Measurements from ENCODE around the gene CUL5. TPM values are rescaled to one million over a fixed set of nuclear protein-coding genes. Genes with fewer than 3 reads are reported as not detected.

Gene CUL5
- 10 to 100 TPM; 44.6 to 68.5 (median 52.7) TPM for polyA plus RNA-seq (ENCODE audit: low read depth in 6 of 6)

- Mint-ChIP-seq H3K27ac (peak within 1 kb of the TSS; percentile 96 to 100 (median 99)), H3K4me3 (peak within 1 kb of the TSS in 7 of 8 donors; percentile 98 to 100 (median 99)), H3K9me3 (no peaks in the 10 kb centered on the region), H3K27me3 (no peaks in the 10 kb centered on the region), H3K4me1 (peaks cover 11 to 23% (median 16%) of the 10 kb centered on the region in 3 donors), H3K36me3 (no peaks in the 10 kb centered on the region)
- DNase-seq, result peak; percentile 87
- ATAC-seq (ENCODE audit: low read depth in 2 of 2), result peak; percentile 84 to 87
Measured at GRCh38 chr11:108008656-108009496, at the start of gene CUL5. CUL5 (plus strand) TSS chr11:108008898; CDS start chr11:108009349, 451 bp downstream.

GRCh38 chr11:107961480-107961879, 47.2 kb upstream of the CUL5 start:
- Mint-ChIP-seq H3K9me3 (no peaks in the 10 kb centered on the region), H3K27ac (no peak overlapping the region), H3K27me3 (peaks cover 0 to 15% (median 0%) of the 10 kb centered on the region in 3 donors), H3K4me1 (peaks cover 5 to 10% (median 7%) of the 10 kb centered on the region in 3 donors), H3K4me3 (no peak overlapping the region), H3K36me3 (no peaks in the 10 kb centered on the region)
- DNase-seq, result no peak
- ATAC-seq (ENCODE audit: low read depth in 2 of 2), result no peak

GRCh38 chr11:107962181-107962580, 46.5 kb upstream of the CUL5 start:
- no peaks in the 10 kb centered on the region for H3K36me3 Mint-ChIP-seq
- ATAC-seq (ENCODE audit: low read depth in 2 of 2) (no peak), DNase-seq (no peak)
- peaks cover 0 to 9% (median 0%) of the 10 kb centered on the region in 3 donors for H3K27me3 Mint-ChIP-seq
- no peaks in the 10 kb centered on the region for H3K9me3 Mint-ChIP-seq
- no peak overlapping the region for H3K4me3 Mint-ChIP-seq
- H3K27ac Mint-ChIP-seq, result no peak overlapping the region
- H3K4me1 Mint-ChIP-seq, result peaks cover under 1 to 3% (median 2%) of the 10 kb centered on the region in 3 donors

- H3K9me3 Mint-ChIP-seq, result no peaks in the 10 kb centered on the region
- peaks cover 0 to 1% (median 0%) of the 10 kb centered on the region in 3 donors for H3K27me3 Mint-ChIP-seq
- DNase-seq (no peak), ATAC-seq (ENCODE audit: low read depth in 2 of 2) (no peak)
- no peaks in the 10 kb centered on the region for H3K4me1 Mint-ChIP-seq
- H3K36me3 Mint-ChIP-seq, result no peaks in the 10 kb centered on the region
- H3K27ac Mint-ChIP-seq, result peak overlapping the region in 1 of 6 donors; percentile 54
- H3K4me3 Mint-ChIP-seq, result no peak overlapping the region
Measured at GRCh38 chr11:107963091-107963490, 45.6 kb upstream of the CUL5 start.

- H3K4me3 Mint-ChIP-seq, result no peak overlapping the region
- no peaks in the 10 kb centered on the region for H3K36me3 Mint-ChIP-seq
- no peaks in the 10 kb centered on the region for H3K4me1 Mint-ChIP-seq
- H3K27me3 Mint-ChIP-seq, result peaks cover 0 to 7% (median 0%) of the 10 kb centered on the region in 3 donors
- no peak overlapping the region for H3K27ac Mint-ChIP-seq
- DNase-seq (no peak), ATAC-seq (ENCODE audit: low read depth in 2 of 2) (no peak)
- no peaks in the 10 kb centered on the region for H3K9me3 Mint-ChIP-seq
Measured at GRCh38 chr11:107969219-107969618, 39.5 kb upstream of the CUL5 start.

GRCh38 chr11:107970049-107970448, 38.6 kb upstream of the CUL5 start:
- no peaks in the 10 kb centered on the region for H3K36me3 Mint-ChIP-seq
- no peak overlapping the region for H3K4me3 Mint-ChIP-seq
- H3K4me1 Mint-ChIP-seq, result no peaks in the 10 kb centered on the region
- no peak overlapping the region for H3K27ac Mint-ChIP-seq
- H3K9me3 Mint-ChIP-seq, result peaks cover 0 to under 1% (median 0%) of the 10 kb centered on the region in 7 donors
- H3K27me3 Mint-ChIP-seq, result peaks cover 0 to 7% (median 0%) of the 10 kb centered on the region in 3 donors
- DNase-seq (no peak), ATAC-seq (ENCODE audit: low read depth in 2 of 2) (no peak)

GRCh38 chr11:107973641-107974040, 35.1 kb upstream of the CUL5 start:
- Mint-ChIP-seq H3K36me3 (no peaks in the 10 kb centered on the region), H3K9me3 (peaks cover 0 to 1% (median 0%) of the 10 kb centered on the region in 7 donors), H3K27me3 (peaks cover 0 to 13% (median 9%) of the 10 kb centered on the region in 3 donors), H3K4me1 (no peaks in the 10 kb centered on the region), H3K27ac (no peak overlapping the region), H3K4me3 (no peak overlapping the region)
- no peak for DNase-seq
- ATAC-seq (ENCODE audit: low read depth in 2 of 2), result no peak

GRCh38 chr11:107988397-107989158, 20.1 kb upstream of the CUL5 start:
- H3K27ac Mint-ChIP-seq, result no peak overlapping the region
- peaks cover 0 to 9% (median 4%) of the 10 kb centered on the region in 7 donors for H3K9me3 Mint-ChIP-seq
- no peaks in the 10 kb centered on the region for H3K36me3 Mint-ChIP-seq
- H3K27me3 Mint-ChIP-seq, result peaks cover 14 to 20% (median 17%) of the 10 kb centered on the region in 3 donors
- ATAC-seq (ENCODE audit: low read depth in 2 of 2) (no peak), DNase-seq (no peak)
- no peak overlapping the region for H3K4me3 Mint-ChIP-seq
- no peaks in the 10 kb centered on the region for H3K4me1 Mint-ChIP-seq

- peak overlapping the region in 1 of 8 donors; percentile 42 for H3K4me3 Mint-ChIP-seq
- peaks cover 27 to 40% (median 28%) of the 10 kb centered on the region in 3 donors for H3K27me3 Mint-ChIP-seq
- H3K9me3 Mint-ChIP-seq, result peaks cover 0 to 2% (median 0%) of the 10 kb centered on the region in 7 donors
- ATAC-seq (ENCODE audit: low read depth in 2 of 2) (no peak), DNase-seq (no peak)
- no peaks in the 10 kb centered on the region for H3K36me3 Mint-ChIP-seq
- no peak overlapping the region for H3K27ac Mint-ChIP-seq
- H3K4me1 Mint-ChIP-seq, result no peaks in the 10 kb centered on the region
Measured at GRCh38 chr11:107991868-107992414, 16.8 kb upstream of the CUL5 start.

GRCh38 chr11:107996006-107996776, 12.5 kb upstream of the CUL5 start:
- peaks cover 25 to 42% (median 29%) of the 10 kb centered on the region in 3 donors for H3K27me3 Mint-ChIP-seq
- peaks cover 0 to 2% (median 0%) of the 10 kb centered on the region in 3 donors for H3K4me1 Mint-ChIP-seq
- H3K27ac Mint-ChIP-seq, result peak overlapping the region in 2 of 6 donors; percentile 45 to 46

GRCh38 chr11:107998761-107999160, 9.9 kb upstream of the CUL5 start:
- Mint-ChIP-seq H3K4me1 (peaks cover 0 to 2% (median 0%) of the 10 kb centered on the region in 3 donors), H3K4me3 (no peak overlapping the region), H3K27ac (no peak overlapping the region), H3K36me3 (no peaks in the 10 kb centered on the region), H3K9me3 (no peaks in the 10 kb centered on the region), H3K27me3 (peaks cover 27 to 38% (median 31%) of the 10 kb centered on the region in 3 donors)
- DNase-seq (no peak), ATAC-seq (ENCODE audit: low read depth in 2 of 2) (no peak)

More at GRCh38 chr11:107996006-107996776, 12.5 kb upstream of the CUL5 start:
- Mint-ChIP-seq H3K36me3 (no peaks in the 10 kb centered on the region), H3K9me3 (peaks cover 0 to 2% (median 0%) of the 10 kb centered on the region in 7 donors), H3K4me3 (no peak overlapping the region)
- no peak for DNase-seq
- no peak for ATAC-seq (ENCODE audit: low read depth in 2 of 2)

- DNase-seq, result no peak
- peaks cover 23 to 32% (median 31%) of the 10 kb centered on the region in 3 donors for H3K27me3 Mint-ChIP-seq
- no peaks in the 10 kb centered on the region for H3K36me3 Mint-ChIP-seq
- ATAC-seq (ENCODE audit: low read depth in 2 of 2), result peak; percentile 71 to 77
- H3K9me3 Mint-ChIP-seq, result no peaks in the 10 kb centered on the region
- H3K4me3 Mint-ChIP-seq, result no peak overlapping the region
- peaks cover 0 to 2% (median 0%) of the 10 kb centered on the region in 3 donors for H3K4me1 Mint-ChIP-seq
- peak overlapping the region in 1 of 6 donors; percentile 44 for H3K27ac Mint-ChIP-seq
Measured at GRCh38 chr11:107999759-108000455, 8.8 kb upstream of the CUL5 start.
